ENCODE data around the gene ZNF784. TPM values are rescaled to one million over a fixed set of nuclear protein-coding genes. Genes with fewer than 3 reads are reported as not detected.

Gene ZNF784
- total RNA-seq, 1 donor from 2014 or later, result 4.5 TPM

DNA sequence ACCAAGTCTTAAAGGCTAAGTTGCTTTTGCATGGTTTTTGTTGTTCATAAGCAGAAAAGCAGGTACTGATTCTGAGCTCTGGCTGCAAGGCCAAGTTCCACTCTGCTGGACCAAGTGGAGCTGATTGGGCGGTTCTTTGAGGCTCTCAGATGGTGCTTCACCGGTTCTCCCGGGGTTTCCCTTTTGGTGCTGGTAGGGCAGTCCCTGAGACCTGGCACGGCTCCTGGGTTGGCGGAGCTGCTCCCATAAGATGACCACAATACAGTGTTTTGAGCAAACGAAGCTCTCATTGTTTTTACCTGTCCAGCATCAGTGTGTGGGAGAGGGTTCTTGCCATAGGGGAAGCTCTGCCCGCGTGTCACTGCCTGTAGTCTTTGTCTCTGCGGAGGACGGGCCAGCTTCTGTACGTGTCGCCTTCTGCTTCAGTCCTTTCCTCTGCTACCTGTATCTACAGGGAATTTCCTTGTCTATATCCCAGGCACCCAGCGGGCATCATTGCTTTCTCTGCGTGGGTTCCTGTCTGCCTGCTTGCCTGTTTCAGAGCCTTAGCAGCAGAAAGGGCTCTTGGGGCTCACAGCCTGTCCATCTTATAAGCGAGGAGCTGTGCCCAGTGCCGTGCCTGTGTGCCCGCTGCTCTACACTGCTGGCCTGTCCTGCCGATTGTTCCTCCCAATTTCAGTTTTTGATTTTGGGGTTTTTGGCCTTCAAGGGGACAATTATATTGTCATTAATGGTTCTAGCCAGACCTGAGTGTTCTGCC lies 32.8 kb upstream of the ZNF784 start:
- DNase-seq (ENCODE audit: low spot score in 2 of 2), result no peak
- FAIRE-seq, result no peak

DNA sequence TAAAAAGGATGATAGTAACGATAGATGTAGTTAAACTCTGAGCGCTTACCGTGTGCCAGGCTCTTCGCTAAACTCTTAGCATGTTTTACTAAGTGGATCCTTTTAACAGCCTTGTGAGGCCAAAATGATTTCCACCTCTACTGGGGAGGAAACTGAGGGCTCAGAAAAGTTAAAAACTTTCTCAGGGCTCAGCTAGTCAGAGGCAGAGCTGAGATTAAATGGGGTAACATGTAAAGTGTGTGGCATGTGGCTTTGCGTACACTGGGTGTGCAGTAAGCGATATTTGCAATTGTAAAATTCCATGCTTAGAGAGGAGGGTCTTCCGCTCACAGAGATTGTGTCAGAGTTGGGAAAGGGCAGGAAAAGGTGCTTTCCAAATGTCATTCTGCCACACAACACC lies 32.2 kb upstream of the ZNF784 start:
- no peak for FAIRE-seq
- DNase-seq (ENCODE audit: low spot score in 2 of 2), result no peak

DNA sequence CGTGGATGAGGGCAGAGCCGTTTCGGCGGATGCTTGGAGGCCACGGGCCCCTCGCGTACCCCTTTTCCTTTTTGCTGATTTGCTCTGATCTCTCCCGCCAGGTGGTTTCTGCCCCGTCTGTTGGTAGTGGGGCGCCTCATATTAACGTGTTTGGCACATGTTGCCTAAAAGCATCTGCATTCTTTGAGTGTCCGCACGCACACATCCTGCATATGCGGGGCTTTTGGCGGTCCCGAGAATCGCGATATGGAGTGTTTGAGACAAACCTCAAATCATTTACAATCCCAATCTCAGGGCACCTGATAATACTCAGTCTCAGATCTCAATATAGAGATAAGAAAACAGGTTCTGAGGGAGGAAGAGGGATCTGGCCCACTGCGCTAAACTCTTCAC lies 31.3 kb upstream of the ZNF784 start:
- no peak for FAIRE-seq
- DNase-seq (ENCODE audit: low spot score in 2 of 2), result no peak

- peak; percentile 97 to 99 for DNase-seq (ENCODE audit: low spot score in 2 of 2)
- no peak for FAIRE-seq
Measured at GRCh38 chr19:55654868-55655647, 30.7 kb upstream of the ZNF784 start, which contains the start of gene U2AF2. Gene U2AF2 (plus strand): TSS chr19:55655035. CDS start chr19:55655105, 70 bp downstream.

- FAIRE-seq, result peak; percentile 89
Measured at GRCh38 chr19:55654323-55654867, 30.0 kb upstream of the ZNF784 start.

DNA sequence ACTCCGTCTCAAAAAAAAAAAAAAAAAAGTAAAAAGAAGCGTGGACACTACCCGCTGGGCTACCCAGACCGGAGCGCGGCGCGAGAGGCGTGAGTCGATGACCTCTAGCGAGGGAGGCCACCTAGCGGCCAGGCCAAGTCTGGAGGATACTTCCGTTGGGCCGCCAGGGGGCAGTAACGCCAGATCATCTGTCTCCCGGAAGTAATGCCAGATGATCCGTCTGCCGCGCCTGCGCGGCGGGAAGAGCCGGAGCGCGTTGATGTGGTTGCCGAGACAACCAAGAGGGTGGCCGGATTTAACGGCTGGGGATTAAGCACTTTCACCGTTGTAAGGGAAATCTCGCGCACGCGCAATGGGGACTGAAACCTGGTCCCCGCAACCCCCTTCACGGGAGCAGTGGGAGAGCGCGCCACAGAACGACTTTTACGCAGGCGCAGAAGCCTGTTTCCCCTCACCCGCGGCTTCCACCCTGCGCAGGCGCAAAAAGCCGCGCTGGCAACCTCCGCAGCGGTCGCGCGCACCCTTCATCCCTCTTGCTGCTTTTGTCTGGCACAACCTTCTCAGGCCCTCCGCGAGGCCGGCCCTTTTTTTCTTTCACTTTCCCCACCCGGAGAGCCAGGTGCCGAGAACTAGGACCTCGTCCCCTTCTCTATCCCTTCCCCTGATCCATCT lies 29.4 kb upstream of the ZNF784 start:
- no peak for FAIRE-seq
- peak; percentile 93 to 97 for DNase-seq (ENCODE audit: low spot score in 2 of 2)

More at GRCh38 chr19:55654323-55654867, 30.0 kb upstream of the ZNF784 start:
- peak; percentile 91 for DNase-seq (ENCODE audit: low spot score in 2 of 2)

- FAIRE-seq, result no peak
- DNase-seq (ENCODE audit: low spot score in 2 of 2), result no peak
Measured at GRCh38 chr19:55652311-55653128, 28.2 kb upstream of the ZNF784 start.

GRCh38 chr19:55651236-55651635 lies 26.9 kb upstream of the ZNF784 start:
- no peak for FAIRE-seq
- no peak for DNase-seq (ENCODE audit: low spot score in 2 of 2)

DNA sequence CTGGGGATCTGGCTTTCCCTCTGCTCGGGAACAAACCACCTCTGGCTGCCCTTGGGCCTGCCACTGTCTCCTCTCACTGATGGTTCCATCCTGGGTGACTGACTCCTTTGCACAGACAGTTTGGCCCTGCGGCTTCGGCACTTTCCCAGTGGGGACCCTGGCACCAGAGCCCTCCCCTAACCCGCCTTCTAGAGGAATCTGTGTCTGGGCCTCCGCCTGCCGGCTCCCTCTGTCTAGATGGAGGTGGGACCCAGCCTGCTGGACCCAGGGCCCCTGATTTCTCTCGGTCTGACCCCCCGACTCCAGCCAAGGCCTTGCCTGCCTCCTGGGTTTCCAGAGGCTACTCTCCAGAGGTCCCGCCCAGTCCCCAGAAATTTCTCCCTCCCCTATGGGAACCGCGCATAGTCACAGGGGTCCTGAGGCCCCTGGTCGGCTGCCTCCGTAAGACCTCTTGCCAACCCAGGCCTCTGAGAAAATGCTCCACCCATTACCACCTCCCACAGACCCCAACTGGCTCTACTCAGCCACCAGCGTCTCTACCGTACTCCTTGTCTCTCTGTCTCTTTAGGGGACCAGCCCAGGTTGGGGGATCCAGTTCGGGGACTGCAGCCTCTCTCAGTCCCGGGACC lies 26.4 kb upstream of the ZNF784 start:
- no peak for FAIRE-seq
- DNase-seq (ENCODE audit: low spot score in 2 of 2), result no peak

DNA sequence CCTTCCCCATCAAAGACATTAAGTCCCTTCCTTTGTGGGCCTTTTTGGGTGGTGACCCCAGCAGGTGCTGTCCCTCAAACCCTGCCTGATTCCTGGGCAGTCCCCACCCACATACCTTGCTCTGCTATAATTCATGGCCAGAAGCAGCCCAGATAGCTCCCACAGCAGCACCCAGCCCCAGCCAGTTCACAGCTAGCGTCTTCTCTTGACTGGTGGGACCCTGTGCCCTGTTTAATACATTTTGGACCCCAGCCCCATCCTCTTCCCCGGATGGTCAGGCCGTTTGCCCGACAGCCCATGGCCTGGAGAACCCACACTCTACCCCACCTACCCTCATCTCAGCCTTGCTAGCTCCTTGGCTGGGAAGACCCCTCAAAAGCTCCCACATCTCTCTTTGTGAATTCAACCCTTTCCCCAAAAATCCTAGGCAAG lies 25.8 kb upstream of the ZNF784 start:
- no peak for DNase-seq (ENCODE audit: low spot score in 2 of 2)
- FAIRE-seq, result no peak

- FAIRE-seq, result no peak
Measured at GRCh38 chr19:55649268-55650125, 25.1 kb upstream of the ZNF784 start.

DNA sequence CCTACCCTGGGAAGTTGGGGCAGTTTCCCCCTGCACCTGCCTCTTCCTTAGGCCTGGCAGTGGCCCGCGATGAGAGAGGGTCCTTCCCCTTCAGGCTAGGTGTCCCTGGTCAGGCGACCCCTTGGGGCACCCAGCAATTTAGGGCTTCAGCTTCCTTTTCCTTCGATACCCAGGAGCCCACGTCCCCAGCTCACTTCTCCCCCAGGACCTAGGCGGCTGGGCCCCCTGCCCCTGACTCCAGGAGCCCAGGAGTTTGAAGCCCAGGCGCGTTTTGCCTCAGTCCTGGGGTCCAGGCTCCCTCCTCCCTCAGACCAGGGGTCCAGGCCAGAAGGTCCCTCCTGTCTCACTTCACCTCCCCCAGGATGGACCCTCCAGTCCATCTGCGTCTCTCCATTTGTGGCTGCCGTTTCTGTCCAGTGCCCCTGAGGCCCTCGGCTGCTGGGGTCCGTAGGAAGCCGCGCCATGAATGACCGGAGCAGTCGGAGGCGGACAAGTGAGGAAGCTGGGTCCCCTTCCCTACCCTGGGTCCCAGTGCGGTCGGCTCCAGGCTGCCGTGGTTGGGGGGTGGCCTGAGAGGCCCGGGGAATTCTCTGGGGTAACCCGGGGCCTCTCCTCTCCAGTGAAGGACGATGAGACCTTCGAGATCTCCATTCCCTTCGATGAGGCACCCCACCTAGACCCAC lies 24.4 kb upstream of the ZNF784 start:
- FAIRE-seq (no peak), DNase-seq (ENCODE audit: low spot score in 2 of 2) (no peak)

More at GRCh38 chr19:55649268-55650125, 25.1 kb upstream of the ZNF784 start:
- DNase-seq (ENCODE audit: low spot score in 2 of 2), result no peak

GRCh38 chr19:55647732-55648584 lies 23.6 kb upstream of the ZNF784 start, which contains the start of gene CCDC106:
Gene CCDC106 (plus strand): TSS chr19:55648212. CDS start chr19:55649047, 835 bp downstream.
- FAIRE-seq (no peak), DNase-seq (ENCODE audit: low spot score in 2 of 2) (peak; percentile 78 to 82)

- FAIRE-seq (no peak), DNase-seq (ENCODE audit: low spot score in 2 of 2) (no peak)
Measured at GRCh38 chr19:55646889-55647731, 22.7 kb upstream of the ZNF784 start.

DNA sequence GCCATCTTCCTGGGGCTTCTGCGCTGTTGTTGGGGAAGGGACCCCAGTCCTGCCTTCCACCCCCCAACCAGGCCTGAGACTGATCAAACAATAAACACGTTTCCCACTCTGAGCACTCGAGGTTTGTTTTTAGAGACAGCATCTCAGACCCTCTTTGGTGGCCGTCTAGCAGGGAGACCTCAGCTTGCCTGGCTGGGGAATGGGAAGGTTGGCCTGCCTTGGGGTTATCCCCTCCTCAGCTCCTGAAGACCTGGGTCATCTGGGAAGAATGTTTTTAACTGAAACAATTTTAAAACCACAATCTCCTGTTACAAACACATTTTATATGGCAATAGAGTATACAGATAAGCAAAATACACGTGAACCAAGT lies 21.1 kb upstream of the ZNF784 start:
- DNase-seq (ENCODE audit: low spot score in 2 of 2), result no peak
- no peak for FAIRE-seq
